Natural killer cell (primary cell): Measurements from ENCODE around the gene FIZ1. TPM values are rescaled to one million over a fixed set of nuclear protein-coding genes. Genes with fewer than 3 reads are reported as not detected.
"Not testable (repeated sequence)": the region's sequence is repeated elsewhere in the genome, so short reads cannot be mapped to it uniquely, and the experiment has no call there.

Experiments
- ATAC-seq, 3 donors: fragments of 150-1000 bp in 2 of 3; fragments of 200-7000 bp in 1 of 3; cut with Tn5 transposase; 1 replicate in 1 of 3; 2 replicates in 2 of 3; pipeline ENCODE4 v1.10.0; 2021; ENCODE audit warnings: mild to moderate bottlenecking in 2 of 3, moderate library complexity in 2 of 3
- DNase-seq, 2 donors: peaks; one replicate each; pipeline versions ENCODE4 v3.0.0 to v3.0.0-alpha.2; 2013 to 2021; ENCODE audit warnings: mixed read lengths in 1 of 2
- H3K27ac ChIP-seq: one replicate; pipeline ENCODE4 v1.5.1; 2013; ENCODE audit warnings: mild to moderate bottlenecking, low read length
- H3K27me3 ChIP-seq: one replicate; pipeline ENCODE4 v1.6.1; 2013; ENCODE audit warnings: low read length; ENCODE audit not compliant: control insufficient read depth, insufficient read depth
- H3K36me3 ChIP-seq: one replicate; pipeline ENCODE4 v1.6.1; 2013; ENCODE audit warnings: low read length; ENCODE audit not compliant: control insufficient read depth, insufficient read depth
- H3K4me1 ChIP-seq: one replicate; pipeline ENCODE4 v1.6.1; 2013; ENCODE audit warnings: low read length; ENCODE audit not compliant: control insufficient read depth, insufficient read depth
- H3K4me3 ChIP-seq: one replicate; pipeline ENCODE4 v1.5.1; 2013; ENCODE audit warnings: low read length
- H3K9me3 ChIP-seq: one replicate; pipeline ENCODE4 v1.6.1; 2013; ENCODE audit warnings: low read length; ENCODE audit not compliant: control insufficient read depth, insufficient read depth
- H3K27ac Mint-ChIP-seq, 2 donors: one replicate each; pipeline ENCODE4 v1.8.0; 2022; ENCODE audit warnings: mild to moderate bottlenecking in 2 of 2, mixed read lengths in 2 of 2, moderate library complexity in 1 of 2
- H3K27me3 Mint-ChIP-seq, 2 donors: one replicate each; pipeline ENCODE4 v1.8.0; 2022; ENCODE audit warnings: low read depth in 2 of 2, mixed read lengths in 2 of 2
- H3K36me3 Mint-ChIP-seq: one replicate; pipeline ENCODE4 v1.8.0; 2022; ENCODE audit warnings: mixed read lengths
- H3K4me1 Mint-ChIP-seq, 2 donors: one replicate each; pipeline ENCODE4 v1.8.0; 2022; ENCODE audit warnings: mixed read lengths in 2 of 2
- H3K4me3 Mint-ChIP-seq: one replicate; pipeline ENCODE4 v1.8.0; 2022; ENCODE audit warnings: mild to moderate bottlenecking, moderate library complexity, mixed read lengths
- H3K9me3 Mint-ChIP-seq, 2 donors: one replicate each; pipeline ENCODE4 v1.8.0; 2022; ENCODE audit warnings: mixed read lengths in 2 of 2
- CTCF ChIP-seq: fragments of 200-600 bp; IDR thresholded peaks from one replicate; pipeline ENCODE4 v1.8.0; 2022; ENCODE audit warnings: antibody characterized with exemption
- WGBS: methylation state at CpG from one replicate; pipeline ENCODE4 v1.1.7; 2013; ENCODE audit warnings: missing lambda C conversion rate; ENCODE audit not compliant: insufficient coverage; 5-methylcytosine and 5-hydroxymethylcytosine counted together
- intact Hi-C: fragments of 100-400 bp; cut with micrococcal nuclease; formaldehyde crosslinking; loops from one replicate; pipeline ENCODE4 v1.14.2; 2022
- total RNA-seq, 4 donors: library from RNA; stranded (reverse); fragments of 120-200 nt in 1 of 4; gene quantifications; one replicate each; pipeline versions ENCODE4 v1.2.3 to v1.2.4, GENCODE V29; 2013 to 2022

Gene FIZ1
- total RNA-seq, 3 donors from 2014 or later (not counting 1 experiment from before 2014, with no cell fraction given), result 8.5 to 18.2 (median 10.3) TPM

- no peak for ATAC-seq
- intact Hi-C loops, result no loop called here
- Mint-ChIP-seq H3K27me3 (no peaks in the 10 kb centered on the region), H3K4me1 (peaks cover 15 to 21% of the 10 kb centered on the region in 2 donors), H3K27ac (no peak overlapping the region), H3K9me3 (no peaks in the 10 kb centered on the region), H3K4me3 (peak overlapping the region; percentile 62), H3K36me3 (no peaks in the 10 kb centered on the region)
- DNase-seq, result no peak
- TF ChIP-seq CTCF, result no peak
- H3K36me3 ChIP-seq, result no peaks in the 10 kb centered on the region
- H3K27me3 ChIP-seq, result no peaks in the 10 kb centered on the region
- H3K27ac ChIP-seq, result no peak overlapping the region
- no peak overlapping the region for H3K4me3 ChIP-seq
- H3K9me3 ChIP-seq, result no peaks in the 10 kb centered on the region
- peaks cover 20% of the 10 kb centered on the region for H3K4me1 ChIP-seq
- WGBS, result 100% methylated on average over 2 of the region's 5 CpGs
Observed at GRCh38 chr19:55576746-55577145, 22.6 kb downstream of the FIZ1 start.

GRCh38 chr19:55573929-55574328 lies 25.4 kb downstream of the FIZ1 start:
- H3K9me3 ChIP-seq, H3K4me1 Mint-ChIP-seq, ATAC-seq, H3K27me3 ChIP-seq, H3K27me3 Mint-ChIP-seq, H3K36me3 Mint-ChIP-seq, H3K4me1 ChIP-seq, H3K4me3 Mint-ChIP-seq, intact Hi-C loops, H3K27ac Mint-ChIP-seq, DNase-seq, H3K36me3 ChIP-seq, H3K27ac ChIP-seq, H3K9me3 Mint-ChIP-seq, H3K4me3 ChIP-seq: not testable (repeated sequence)
- 79% methylated on average over 2 of the region's 6 CpGs for WGBS

- H3K9me3 ChIP-seq, H3K27ac Mint-ChIP-seq, H3K27me3 ChIP-seq, DNase-seq, H3K4me1 ChIP-seq, H3K27ac ChIP-seq, ATAC-seq, H3K4me3 Mint-ChIP-seq, H3K27me3 Mint-ChIP-seq, intact Hi-C loops, H3K4me1 Mint-ChIP-seq, H3K4me3 ChIP-seq, H3K36me3 Mint-ChIP-seq, H3K9me3 Mint-ChIP-seq, H3K36me3 ChIP-seq: not testable (repeated sequence)
- WGBS, result 87% methylated on average over 5 of the region's 5 CpGs
Observed at GRCh38 chr19:55569477-55569876, 29.8 kb downstream of the FIZ1 start.

- intact Hi-C loops, result no loop called here
- Histone ChIP-seq H3K27ac (no peak overlapping the region), H3K36me3 (no peaks in the 10 kb centered on the region), H3K9me3 (no peaks in the 10 kb centered on the region), H3K4me1 (no peaks in the 10 kb centered on the region), H3K4me3 (no peak overlapping the region), H3K27me3 (peaks cover 2% of the 10 kb centered on the region)
- H3K9me3 Mint-ChIP-seq, result no peaks in the 10 kb centered on the region
- no peaks in the 10 kb centered on the region for H3K36me3 Mint-ChIP-seq
- ATAC-seq (no peak), DNase-seq (no peak)
- H3K4me3 Mint-ChIP-seq, result no peak overlapping the region
- H3K27ac Mint-ChIP-seq, result no peak overlapping the region
- no peak for TF ChIP-seq CTCF
- peaks cover 0 to 12% of the 10 kb centered on the region in 2 donors for H3K27me3 Mint-ChIP-seq
- no peaks in the 10 kb centered on the region for H3K4me1 Mint-ChIP-seq
Observed at GRCh38 chr19:55567708-55568328, 31.5 kb downstream of the FIZ1 start.
